HEK293 (cell line): ENCODE results near the gene MINPP1.
"Not testable (repeated sequence)": the region's sequence is repeated elsewhere in the genome, so short reads cannot be mapped to it uniquely, and the experiment has no call there.

Experiments
- CTCF ChIP-seq: fragments of 450-650 bp; formaldehyde crosslinking; IDR thresholded peaks from 2 replicates; pipeline ENCODE4 v1.5.1; 2016; ENCODE audit warnings: missing biosample characterization, missing genetic modification characterization
- GLI4 ChIP-seq: fragments of 450-650 bp; formaldehyde crosslinking; IDR thresholded peaks from 2 replicates; pipeline ENCODE4 v1.5.1; 2016; ENCODE audit warnings: missing biosample characterization, missing genetic modification characterization
- ZBTB17 ChIP-seq: fragments of 450-650 bp; formaldehyde crosslinking; IDR thresholded peaks from 2 replicates; pipeline ENCODE4 v1.5.1; 2016; ENCODE audit warnings: missing biosample characterization, missing genetic modification characterization
- ZNF133 ChIP-seq: fragments of 450-650 bp; formaldehyde crosslinking; IDR thresholded peaks from 2 replicates; pipeline ENCODE4 v1.5.1; 2016; ENCODE audit warnings: missing biosample characterization, missing genetic modification characterization
- ZNF214 ChIP-seq: fragments of 450-650 bp; formaldehyde crosslinking; IDR thresholded peaks from 2 replicates; pipeline ENCODE4 v1.5.1; 2017; ENCODE audit warnings: missing biosample characterization, mild to moderate bottlenecking, missing genetic modification characterization, borderline replicate concordance
- ZNF398 ChIP-seq: fragments of 450-650 bp; formaldehyde crosslinking; IDR thresholded peaks from 2 replicates; pipeline ENCODE4 v1.5.1; 2017; ENCODE audit warnings: missing biosample characterization, missing genetic modification characterization
- ZNF660 ChIP-seq: fragments of 450-650 bp; IDR thresholded peaks from 2 replicates; pipeline ENCODE4 v1.5.1; 2018; ENCODE audit warnings: missing biosample characterization, mild to moderate bottlenecking, missing genetic modification characterization
- ZNF777 ChIP-seq: fragments of 450-650 bp; formaldehyde crosslinking; IDR thresholded peaks from 2 replicates; pipeline ENCODE4 v1.5.1; 2017; ENCODE audit warnings: missing biosample characterization, missing genetic modification characterization, borderline replicate concordance
- ZSCAN18 ChIP-seq: fragments of 450-650 bp; formaldehyde crosslinking; IDR thresholded peaks from 2 replicates; pipeline ENCODE4 v1.5.1; 2016; ENCODE audit warnings: missing biosample characterization, missing genetic modification characterization

- not testable (repeated sequence) for TF ChIP-seq ZNF214; CTCF; ZNF660; ZNF398; GLI4 (tag by site-specific recombination); ZNF777; ZSCAN18 (tag by site-specific recombination); ZNF133 (tag by site-specific recombination); ZBTB17 (tag by site-specific recombination)
Observed at GRCh38 chr10:87456586-87457220, 48.0 kb upstream of the MINPP1 start.
